Stimulated activated CD4-positive, alpha-beta T cell treated with anti-CD3 and anti-CD28 coated beads, Interleukin-12 subunit alpha, Interleukin-12 subunit beta, amount 100 ng/mL, for 48 hours (primary cell): ENCODE data around the gene SUN1.
A peak's percentile ranks its signal among the peaks of the same experiment; 100 is the strongest.
"Not testable (repeated sequence)": the region's sequence is repeated elsewhere in the genome, so short reads cannot be mapped to it uniquely, and the experiment has no call there.

ENCODE experiments used
- DNase-seq, 3 donors: peaks; one replicate each; pipeline ENCODE4 v3.0.0-alpha.2; 2020; ENCODE audit warnings: low read depth in 2 of 3, low spot score in 1 of 3

Gene SUN1

GRCh38 chr7:832167-832967, at the start of gene SUN1:
Gene SUN1, plus strand, starts transcription at chr7:832476. Its CDS starts 49 bp downstream, at chr7:832525.
- peak; percentile 41 to 59 (median 47) for DNase-seq

GRCh38 chr7:782718-783449, 49.4 kb upstream of the SUN1 start:
- no peak for DNase-seq

- no peak for DNase-seq
Observed at GRCh38 chr7:783556-784490, 48.5 kb upstream of the SUN1 start.

- DNase-seq: no peak
Observed at GRCh38 chr7:784971-785370, 47.3 kb upstream of the SUN1 start.

- no peak for DNase-seq
Observed at GRCh38 chr7:785416-785815, 46.9 kb upstream of the SUN1 start.

- peak; percentile 31 to 69 (median 56) for DNase-seq
Observed at GRCh38 chr7:786472-787255, 45.6 kb upstream of the SUN1 start.

- DNase-seq: no peak
Observed at GRCh38 chr7:787332-788240, 44.7 kb upstream of the SUN1 start.

- DNase-seq: no peak
Observed at GRCh38 chr7:791519-791918, 40.8 kb upstream of the SUN1 start.

- no peak for DNase-seq
Observed at GRCh38 chr7:794207-794606, 38.1 kb upstream of the SUN1 start.

- no peak for DNase-seq
Observed at GRCh38 chr7:794671-795329, 37.5 kb upstream of the SUN1 start.

GRCh38 chr7:796434-797169, 35.7 kb upstream of the SUN1 start:
- DNase-seq: not testable (repeated sequence)

GRCh38 chr7:798921-799470, 33.3 kb upstream of the SUN1 start:
- DNase-seq: no peak

- DNase-seq: no peak
Observed at GRCh38 chr7:800692-801091, 31.6 kb upstream of the SUN1 start.

GRCh38 chr7:801351-801750, 30.9 kb upstream of the SUN1 start:
- DNase-seq: not testable (repeated sequence)

- DNase-seq: no peak
Observed at GRCh38 chr7:801940-802381, 30.3 kb upstream of the SUN1 start.

GRCh38 chr7:802500-803242, 29.6 kb upstream of the SUN1 start:
- DNase-seq: no peak

- DNase-seq: no peak
Observed at GRCh38 chr7:803243-803635, 29.0 kb upstream of the SUN1 start.
